Endodermal cell (in vitro differentiated cells): ENCODE results near the gene TEX29. TPM values are rescaled to one million over a fixed set of nuclear protein-coding genes. Genes with fewer than 3 reads are reported as not detected.
A peak's percentile ranks its signal among the peaks of the same experiment; 100 is the strongest.

Experiments used
- DNase-seq: peaks from one replicate; pipeline ENCODE4 v3.0.0-alpha.2; 2017
- H3K27ac ChIP-seq: 2 replicates; pipeline ENCODE4 v1.5.1; 2013; ENCODE audit warnings: mild to moderate bottlenecking, low read depth, low read length, moderate library complexity
- H3K27me3 ChIP-seq: 2 replicates; pipeline ENCODE4 v1.6.1; 2013; ENCODE audit warnings: mild to moderate bottlenecking, low read length, moderate library complexity; ENCODE audit not compliant: insufficient read depth, control insufficient read depth, poor library complexity, severe bottlenecking
- H3K36me3 ChIP-seq: 2 replicates; pipeline ENCODE4 v1.7.0; 2013; ENCODE audit warnings: mild to moderate bottlenecking, low read length, moderate library complexity; ENCODE audit not compliant: control insufficient read depth, insufficient read depth
- H3K4me1 ChIP-seq: one replicate; pipeline ENCODE4 v1.7.0; 2013; ENCODE audit warnings: low read length; ENCODE audit not compliant: control insufficient read depth, insufficient read depth
- H3K4me3 ChIP-seq: 2 replicates; pipeline ENCODE4 v1.5.1; 2013; ENCODE audit warnings: mild to moderate bottlenecking, low read length, moderate library complexity
- H3K9ac ChIP-seq: 2 replicates; pipeline ENCODE4 v1.6.1; 2013; ENCODE audit warnings: mild to moderate bottlenecking, low read length, moderate library complexity; ENCODE audit not compliant: poor library complexity, severe bottlenecking; ENCODE audit errors: extremely low read depth
- H3K9me3 ChIP-seq: 2 replicates; pipeline ENCODE4 v1.6.1; 2013; ENCODE audit warnings: mild to moderate bottlenecking, low read length, moderate library complexity; ENCODE audit not compliant: control insufficient read depth
- H3K27ac Mint-ChIP-seq: 2 replicates; pipeline ENCODE4 v1.8.0; 2020; ENCODE audit warnings: mixed read lengths
- H3K27me3 Mint-ChIP-seq: 2 replicates; pipeline ENCODE4 v1.8.0; 2021; ENCODE audit warnings: mild to moderate bottlenecking, mixed read lengths; ENCODE audit not compliant: insufficient read depth
- H3K36me3 Mint-ChIP-seq: 2 replicates; pipeline ENCODE4 v1.8.0; 2020; ENCODE audit warnings: low read depth, mixed read lengths
- H3K4me1 Mint-ChIP-seq: 2 replicates; pipeline ENCODE4 v1.8.0; 2020; ENCODE audit warnings: mixed read lengths
- H3K4me3 Mint-ChIP-seq: 2 replicates; pipeline ENCODE4 v1.8.0; 2020; ENCODE audit warnings: mild to moderate bottlenecking, moderate library complexity, mixed read lengths
- H3K9me3 Mint-ChIP-seq: 2 replicates; pipeline ENCODE4 v1.8.0; 2020; ENCODE audit warnings: mild to moderate bottlenecking, mixed read lengths
- WGBS, 2 experiments: methylation state at CpG; one replicate each; pipeline versions ENCODE4 v1.1.5 to v1.1.7; 2013; ENCODE audit warnings: missing lambda C conversion rate in 2 of 2, mixed read lengths in 1 of 2; ENCODE audit not compliant: insufficient coverage in 1 of 2, insufficient read length in 1 of 2; 5-methylcytosine and 5-hydroxymethylcytosine counted together
- total RNA-seq, 2 donors: library from RNA; stranded (reverse); fragmentation: NEBNext Ultra II Directional in 1 of 2; extraction: Animal tissue kit (Norgen Biotek cat#: 25700) in 1 of 2; gene quantifications; 2 replicates in 1 of 2; 3 replicates in 1 of 2; pipeline ENCODE4 v1.2.1, GENCODE V29; 2021
- TF ChIP-seq, protein P1 (sequence below): fragments of 200-600 bp; sonication (generic); conservative IDR thresholded peaks from 2 replicates; pipeline ENCODE4 v1.5.0; 2021; ENCODE audit warnings: antibody characterized with exemption, mild to moderate bottlenecking

Gene TEX29
- total RNA-seq, 2 donors from 2014 or later = 0.69 TPM; not detected in 1

DNA sequence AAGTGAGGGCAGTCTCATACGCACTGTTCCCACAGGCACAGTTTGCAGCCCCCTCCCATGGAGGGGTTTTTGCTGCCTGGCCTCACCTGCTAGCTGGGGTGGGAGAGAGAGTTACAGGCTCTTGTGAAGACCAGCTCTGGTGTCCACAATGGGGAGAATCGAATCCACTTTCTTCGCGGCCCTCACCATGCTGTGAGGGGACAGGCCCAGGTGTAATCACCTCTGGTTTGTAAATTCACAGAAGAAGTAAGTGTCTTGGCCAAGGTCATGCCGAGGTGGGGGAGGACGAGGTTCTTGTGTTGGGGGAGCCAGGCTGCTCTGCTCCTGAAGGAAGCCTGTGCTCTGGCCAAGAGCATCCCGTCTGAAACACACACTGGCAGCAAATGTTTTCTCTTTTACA, 39.5 kb downstream of the TEX29 start:
- Histone ChIP-seq H3K27ac (no peak overlapping the region), H3K4me1 (no peaks in the 10 kb centered on the region), H3K36me3 (no peaks in the 10 kb centered on the region), H3K4me3 (no peak overlapping the region), H3K27me3 (no peaks in the 10 kb centered on the region), H3K9ac (no peak overlapping the region), H3K9me3 (no peaks in the 10 kb centered on the region)
- no peaks in the 10 kb centered on the region for H3K9me3 Mint-ChIP-seq
- H3K4me1 Mint-ChIP-seq = peaks cover 4% of the 10 kb centered on the region
- TF ChIP-seq, protein P1, sequence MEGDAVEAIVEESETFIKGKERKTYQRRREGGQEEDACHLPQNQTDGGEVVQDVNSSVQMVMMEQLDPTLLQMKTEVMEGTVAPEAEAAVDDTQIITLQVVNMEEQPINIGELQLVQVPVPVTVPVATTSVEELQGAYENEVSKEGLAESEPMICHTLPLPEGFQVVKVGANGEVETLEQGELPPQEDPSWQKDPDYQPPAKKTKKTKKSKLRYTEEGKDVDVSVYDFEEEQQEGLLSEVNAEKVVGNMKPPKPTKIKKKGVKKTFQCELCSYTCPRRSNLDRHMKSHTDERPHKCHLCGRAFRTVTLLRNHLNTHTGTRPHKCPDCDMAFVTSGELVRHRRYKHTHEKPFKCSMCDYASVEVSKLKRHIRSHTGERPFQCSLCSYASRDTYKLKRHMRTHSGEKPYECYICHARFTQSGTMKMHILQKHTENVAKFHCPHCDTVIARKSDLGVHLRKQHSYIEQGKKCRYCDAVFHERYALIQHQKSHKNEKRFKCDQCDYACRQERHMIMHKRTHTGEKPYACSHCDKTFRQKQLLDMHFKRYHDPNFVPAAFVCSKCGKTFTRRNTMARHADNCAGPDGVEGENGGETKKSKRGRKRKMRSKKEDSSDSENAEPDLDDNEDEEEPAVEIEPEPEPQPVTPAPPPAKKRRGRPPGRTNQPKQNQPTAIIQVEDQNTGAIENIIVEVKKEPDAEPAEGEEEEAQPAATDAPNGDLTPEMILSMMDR = no peak
- H3K4me3 Mint-ChIP-seq = no peak overlapping the region
- H3K27me3 Mint-ChIP-seq = no peaks in the 10 kb centered on the region
- peak; percentile 63 for DNase-seq
- WGBS, 2 experiments = 86 to 100% methylated on average over 5 to 7 of the region's 7 CpGs
- no peaks in the 10 kb centered on the region for H3K36me3 Mint-ChIP-seq
- no peak overlapping the region for H3K27ac Mint-ChIP-seq

- H3K36me3 Mint-ChIP-seq = no peaks in the 10 kb centered on the region
- Histone ChIP-seq H3K36me3 (no peaks in the 10 kb centered on the region), H3K27ac (no peak overlapping the region), H3K9me3 (no peaks in the 10 kb centered on the region), H3K4me1 (no peaks in the 10 kb centered on the region), H3K4me3 (no peak overlapping the region), H3K27me3 (no peaks in the 10 kb centered on the region), H3K9ac (no peak overlapping the region)
- no peak for DNase-seq
- no peaks in the 10 kb centered on the region for H3K27me3 Mint-ChIP-seq
- TF ChIP-seq, protein P1 = no peak
- peaks cover 4% of the 10 kb centered on the region for H3K4me1 Mint-ChIP-seq
- H3K9me3 Mint-ChIP-seq = no peaks in the 10 kb centered on the region
- 95 to 96% methylated on average over 4 to 9 of the region's 9 CpGs for WGBS, 2 experiments
- H3K4me3 Mint-ChIP-seq = no peak overlapping the region
- no peak overlapping the region for H3K27ac Mint-ChIP-seq
Observed at GRCh38 chr13:111360452-111360851, 40.0 kb downstream of the TEX29 start.

DNA sequence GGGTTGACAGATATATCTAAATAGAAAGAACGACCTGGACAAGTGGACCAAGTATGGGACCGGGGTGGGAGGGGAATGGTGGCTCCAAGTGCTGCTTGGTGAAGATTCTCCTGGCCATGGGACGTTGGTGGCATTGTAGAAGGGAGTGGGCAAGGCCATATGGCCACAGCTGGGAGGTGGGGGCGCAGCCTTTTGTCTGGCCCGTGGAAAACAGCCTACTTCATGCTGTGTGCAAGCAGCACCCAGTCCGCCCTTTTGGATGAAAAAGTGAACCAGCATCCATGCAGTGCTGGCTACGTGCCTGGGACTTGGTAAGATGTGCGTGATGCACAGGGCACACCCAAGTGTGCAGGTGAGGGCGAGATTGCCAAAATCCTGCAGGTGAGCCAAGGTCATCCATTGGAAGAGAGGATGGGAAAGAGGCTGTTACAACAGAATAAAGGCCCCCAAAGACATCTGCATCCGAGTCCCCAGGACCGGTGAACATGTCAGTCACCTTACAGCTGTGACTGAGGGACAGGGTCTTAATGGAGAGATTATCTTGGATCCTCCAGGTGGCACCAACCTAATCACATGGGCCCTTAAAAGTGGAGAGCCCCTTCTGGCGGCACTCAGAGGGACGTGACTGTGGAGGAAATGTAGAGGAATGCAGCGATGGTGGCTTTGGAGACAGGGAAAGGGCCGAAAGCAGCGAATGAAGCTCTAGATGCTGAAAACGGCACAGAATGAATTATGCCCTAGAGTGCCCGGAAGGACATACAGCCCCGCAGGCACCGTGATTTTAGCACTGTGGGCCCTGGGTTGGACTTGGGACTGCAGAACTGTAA, 40.8 kb downstream of the TEX29 start:
- H3K4me3 ChIP-seq = no peak overlapping the region
- no peaks in the 10 kb centered on the region for H3K27me3 ChIP-seq
- no peak overlapping the region for H3K27ac ChIP-seq
- no peaks in the 10 kb centered on the region for H3K9me3 Mint-ChIP-seq
- TF ChIP-seq, protein P1 = no peak
- no peaks in the 10 kb centered on the region for H3K9me3 ChIP-seq
- H3K4me1 Mint-ChIP-seq = peaks cover 4% of the 10 kb centered on the region
- H3K4me1 ChIP-seq = no peaks in the 10 kb centered on the region
- WGBS, 2 experiments = 90 to 95% methylated on average over 14 to 20 of the region's 20 CpGs
- H3K27me3 Mint-ChIP-seq = no peaks in the 10 kb centered on the region
- DNase-seq = no peak
- H3K9ac ChIP-seq = no peak overlapping the region
- no peaks in the 10 kb centered on the region for H3K36me3 Mint-ChIP-seq
- H3K4me3 Mint-ChIP-seq = no peak overlapping the region
- H3K36me3 ChIP-seq = no peaks in the 10 kb centered on the region
- H3K27ac Mint-ChIP-seq = no peak overlapping the region
